Ishikawa (cell line): ENCODE data around the gene VSX1.

Experiments used
- CEBPB ChIP-seq: IDR thresholded peaks from 2 replicates; pipeline ENCODE4 v1.6.1; 2012
- CREB1 ChIP-seq: IDR thresholded peaks from 2 replicates; pipeline ENCODE4 v1.6.1; 2012; ENCODE audit warnings: low read depth
- EGR1 ChIP-seq: IDR thresholded peaks from 2 replicates; pipeline ENCODE4 v1.6.1; 2012
- EP300 ChIP-seq: IDR thresholded peaks from 2 replicates; pipeline ENCODE4 v1.6.1; 2012; ENCODE audit warnings: borderline replicate concordance
- FOXM1 ChIP-seq: IDR thresholded peaks from 2 replicates; pipeline ENCODE4 v1.6.1; 2012; ENCODE audit warnings: low read depth, borderline replicate concordance
- MAX ChIP-seq: IDR thresholded peaks from 2 replicates; pipeline ENCODE4 v1.6.1; 2012
- NFIC ChIP-seq: IDR thresholded peaks from 2 replicates; pipeline ENCODE4 v1.6.1; 2012
- RAD21 ChIP-seq: IDR thresholded peaks from 2 replicates; pipeline ENCODE4 v1.6.1; 2012; ENCODE audit warnings: low read depth
- REST ChIP-seq: IDR thresholded peaks from 2 replicates; pipeline ENCODE4 v1.6.1; 2012; ENCODE audit warnings: low read depth, mild to moderate bottlenecking
- TAF1 ChIP-seq: IDR thresholded peaks from 2 replicates; pipeline ENCODE4 v1.6.1; 2012; ENCODE audit warnings: low read depth, mild to moderate bottlenecking
- TCF12 ChIP-seq: IDR thresholded peaks from 2 replicates; pipeline ENCODE4 v1.6.1; 2012; ENCODE audit warnings: low read depth
- YY1 ChIP-seq: IDR thresholded peaks from 2 replicates; pipeline ENCODE4 v1.6.1; 2012; ENCODE audit warnings: low read depth
- ZBTB7A ChIP-seq: IDR thresholded peaks from 2 replicates; pipeline ENCODE4 v1.6.1; 2012; ENCODE audit warnings: low read depth
- TF ChIP-seq, protein P1 (sequence below): IDR thresholded peaks from 2 replicates; pipeline ENCODE4 v1.6.1; 2012

DNA sequence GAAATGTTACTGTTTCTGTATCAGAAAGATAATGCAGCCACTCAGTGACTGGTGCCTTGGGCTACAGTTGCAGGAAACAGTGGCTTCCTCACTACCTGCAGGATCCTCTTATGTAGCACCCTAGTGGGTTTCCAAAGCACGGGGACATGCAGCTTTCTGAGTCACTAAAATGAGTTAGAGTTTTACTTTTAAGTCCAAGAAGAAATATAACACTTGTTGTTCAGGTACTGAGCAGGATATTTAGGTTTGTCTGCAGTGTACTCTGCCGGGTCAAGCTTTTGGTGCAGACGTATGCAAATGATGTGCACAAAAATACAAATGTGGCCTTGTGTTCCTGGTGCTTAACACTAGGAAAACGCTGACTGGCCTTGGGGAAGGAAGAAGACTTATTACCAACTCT lies 46.0 kb downstream of the VSX1 start:
- TF ChIP-seq EP300 (no peak), ZBTB7A (no peak), REST (no peak), CREB1 (no peak), TAF1 (no peak), YY1 (no peak), MAX (no peak), EGR1 (no peak), FOXM1 (no peak), RAD21 (no peak), NFIC (no peak), CEBPB (no peak), TCF12 (no peak)
- TF ChIP-seq, protein P1, sequence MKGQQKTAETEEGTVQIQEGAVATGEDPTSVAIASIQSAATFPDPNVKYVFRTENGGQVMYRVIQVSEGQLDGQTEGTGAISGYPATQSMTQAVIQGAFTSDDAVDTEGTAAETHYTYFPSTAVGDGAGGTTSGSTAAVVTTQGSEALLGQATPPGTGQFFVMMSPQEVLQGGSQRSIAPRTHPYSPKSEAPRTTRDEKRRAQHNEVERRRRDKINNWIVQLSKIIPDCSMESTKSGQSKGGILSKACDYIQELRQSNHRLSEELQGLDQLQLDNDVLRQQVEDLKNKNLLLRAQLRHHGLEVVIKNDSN: no peak
